NCI-H510A treated with DMSO at 0.1 percent for 48 hours (cell line): ENCODE results near the gene TMEM94.
A peak's percentile ranks its signal among the peaks of the same experiment; 100 is the strongest.
"Not testable (repeated sequence)": the region's sequence is repeated elsewhere in the genome, so short reads cannot be mapped to it uniquely, and the experiment has no call there.

Source experiments
- DNase-seq: peaks from one replicate; lab custom pipeline; 2025; lab: John Stamatoyannopoulos, UW

The TMEM94 gene

GRCh38 chr17:75445896-75446295, 10.5 kb upstream of the TMEM94 start:
- DNase-seq = not testable (repeated sequence)

- DNase-seq = no peak
These were observed 8.2 kb upstream of the TMEM94 start for GRCh38 chr17:75447951-75448856.

DNA sequence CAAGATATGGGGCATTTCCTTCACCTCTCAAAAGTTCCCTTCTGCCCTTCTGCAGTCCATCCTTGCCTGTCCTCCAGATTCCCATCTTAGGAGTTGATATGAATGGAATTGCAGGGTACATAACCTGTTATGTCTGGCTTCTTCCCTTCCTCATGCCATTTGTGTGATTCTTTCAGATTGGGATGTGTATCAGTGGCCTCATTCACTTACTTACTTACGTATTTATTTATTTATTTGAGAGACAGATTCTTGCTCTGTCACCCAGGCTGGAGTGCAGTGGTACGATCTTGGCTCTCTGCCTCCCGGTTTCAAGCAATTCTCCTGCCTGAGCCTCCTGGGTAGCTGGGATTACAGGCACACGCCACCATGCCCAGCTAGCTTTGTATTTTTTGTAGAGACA, 6.2 kb upstream of the TMEM94 start:
- no peak for DNase-seq

DNA sequence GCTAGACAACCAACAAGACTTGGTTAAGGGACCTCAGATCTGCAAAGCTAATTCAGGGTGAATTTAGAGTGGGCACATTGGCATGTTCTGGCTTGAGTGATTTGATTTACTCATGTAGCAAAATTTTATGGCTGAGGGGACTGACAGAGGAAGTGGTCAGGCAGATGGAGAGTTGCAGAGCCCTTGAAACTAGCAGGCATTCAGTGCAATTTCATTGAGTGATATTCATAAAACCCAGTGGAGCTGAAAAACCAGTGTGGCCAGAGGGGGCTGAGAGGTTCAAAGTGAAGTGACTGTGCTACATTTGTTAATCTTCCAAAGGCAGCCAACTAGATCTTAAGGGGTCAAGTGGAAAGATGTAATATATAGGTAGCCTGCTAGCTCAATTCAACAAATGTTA, 2.2 kb upstream of the TMEM94 start:
- DNase-seq = no peak

GRCh38 chr17:75454672-75455071, 1.8 kb upstream of the TMEM94 start:
- not testable (repeated sequence) for DNase-seq

DNA sequence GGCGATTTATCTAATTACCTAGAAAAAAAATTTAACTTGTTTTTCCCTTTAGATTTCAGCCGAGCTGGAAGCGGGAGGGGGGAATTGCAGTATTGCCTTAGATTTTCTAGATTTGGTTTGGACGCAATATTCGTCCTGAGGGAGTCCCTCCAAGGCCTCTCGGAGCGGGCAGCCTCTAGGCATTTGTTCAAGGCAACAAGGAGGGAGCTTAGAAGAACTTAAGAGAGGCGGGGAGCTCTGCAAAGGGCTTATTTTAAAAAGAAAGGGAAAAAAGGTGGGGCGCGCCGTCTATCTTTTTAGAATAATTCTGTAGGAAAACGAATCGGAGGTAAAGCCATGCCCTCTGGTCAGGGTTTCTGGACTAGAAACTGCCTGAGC, 407 bp upstream of the TMEM94 start:
- DNase-seq = no peak

- peak; percentile 43 for DNase-seq
These were observed 716 bp downstream of the TMEM94 start for GRCh38 chr17:75457047-75457654.

- DNase-seq = peak; percentile 18
These were observed 2.8 kb downstream of the TMEM94 start for GRCh38 chr17:75459246-75459589.

- DNase-seq = peak; percentile 27
These were observed 3.3 kb downstream of the TMEM94 start for GRCh38 chr17:75459590-75460267.

GRCh38 chr17:75460295-75460694, 3.9 kb downstream of the TMEM94 start:
- no peak for DNase-seq

- DNase-seq = no peak
These were observed 7.2 kb downstream of the TMEM94 start for GRCh38 chr17:75463603-75464002.

- no peak for DNase-seq
These were observed 8.6 kb downstream of the TMEM94 start for GRCh38 chr17:75465039-75465438.

DNA sequence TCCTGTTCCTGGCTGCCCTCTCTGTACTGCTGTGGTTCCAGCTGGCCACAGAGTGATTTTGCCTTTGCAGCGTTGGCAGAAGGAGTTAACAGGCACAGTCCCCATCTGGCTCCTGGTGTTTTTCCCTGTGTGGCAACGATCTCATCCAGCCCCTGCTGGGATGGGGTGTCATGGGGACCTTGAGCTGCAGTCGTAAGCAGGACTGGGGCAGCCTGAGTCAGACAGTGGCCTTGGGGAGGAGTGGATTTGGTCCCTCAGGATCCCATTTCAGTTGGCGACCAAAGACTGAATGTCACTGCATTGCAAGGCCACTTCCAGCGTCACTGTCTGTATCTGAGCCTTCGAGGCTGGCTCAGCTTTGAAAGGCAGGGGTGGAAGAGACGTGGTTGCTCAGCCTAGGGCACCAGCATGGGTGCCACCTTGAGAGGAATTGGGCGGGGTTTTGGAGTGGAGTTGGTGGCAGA, 11.9 kb downstream of the TMEM94 start:
- no peak for DNase-seq

DNA sequence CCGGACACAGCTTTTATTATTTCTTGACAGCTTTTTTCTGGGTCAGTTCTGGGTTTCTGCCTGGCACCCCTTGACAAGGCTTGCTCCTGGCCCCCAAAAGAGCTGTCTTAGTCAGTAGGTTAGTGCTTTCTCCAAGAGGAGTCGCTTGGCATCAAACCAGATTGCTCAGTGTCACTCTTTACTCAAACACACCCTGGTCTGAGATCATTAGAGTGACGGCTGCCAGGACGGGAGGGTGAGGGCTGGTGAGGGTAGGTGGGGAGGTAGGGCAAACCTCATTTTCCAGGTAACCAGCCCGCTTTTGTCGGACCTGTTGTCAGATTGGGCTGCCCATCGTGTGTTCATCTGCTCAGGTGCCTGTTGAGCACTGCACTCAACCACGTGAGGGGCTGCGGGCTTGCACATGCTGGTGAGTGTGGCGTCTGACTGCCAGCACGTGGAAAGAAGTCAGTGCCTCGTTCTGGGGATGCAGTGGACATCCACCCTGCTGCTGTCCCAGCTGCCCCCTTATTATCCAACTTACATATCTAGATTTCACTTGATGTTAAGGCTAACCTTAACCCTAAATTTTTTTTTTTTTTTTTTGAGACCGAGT, 12.4 kb downstream of the TMEM94 start:
- no peak for DNase-seq

GRCh38 chr17:75471207-75471606, 14.8 kb downstream of the TMEM94 start:
- no peak for DNase-seq

GRCh38 chr17:75472119-75472518, 15.7 kb downstream of the TMEM94 start:
- peak; percentile 74 for DNase-seq

DNA sequence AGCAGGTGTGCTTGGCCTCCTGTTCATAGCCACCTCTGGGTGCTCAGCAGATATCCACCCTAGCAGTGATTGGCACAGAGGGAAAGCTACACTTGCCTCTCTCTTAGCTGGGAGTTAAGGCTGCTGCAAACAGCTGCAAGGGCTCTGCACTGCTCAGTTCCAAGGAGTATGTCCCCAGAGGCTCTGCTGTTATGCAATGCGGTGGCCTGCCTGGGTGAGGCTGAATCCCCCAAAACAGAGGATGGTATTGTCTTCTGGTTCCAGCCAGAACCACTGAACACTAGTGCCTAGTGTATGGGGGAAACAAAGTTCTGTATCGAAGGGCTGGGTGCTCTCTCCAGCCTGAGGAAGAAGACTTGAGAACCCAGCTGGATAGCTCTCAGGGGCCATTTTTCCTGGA, 16.8 kb downstream of the TMEM94 start:
- DNase-seq = no peak

- no peak for DNase-seq
These were observed 18.3 kb downstream of the TMEM94 start for GRCh38 chr17:75474736-75475135.

DNA sequence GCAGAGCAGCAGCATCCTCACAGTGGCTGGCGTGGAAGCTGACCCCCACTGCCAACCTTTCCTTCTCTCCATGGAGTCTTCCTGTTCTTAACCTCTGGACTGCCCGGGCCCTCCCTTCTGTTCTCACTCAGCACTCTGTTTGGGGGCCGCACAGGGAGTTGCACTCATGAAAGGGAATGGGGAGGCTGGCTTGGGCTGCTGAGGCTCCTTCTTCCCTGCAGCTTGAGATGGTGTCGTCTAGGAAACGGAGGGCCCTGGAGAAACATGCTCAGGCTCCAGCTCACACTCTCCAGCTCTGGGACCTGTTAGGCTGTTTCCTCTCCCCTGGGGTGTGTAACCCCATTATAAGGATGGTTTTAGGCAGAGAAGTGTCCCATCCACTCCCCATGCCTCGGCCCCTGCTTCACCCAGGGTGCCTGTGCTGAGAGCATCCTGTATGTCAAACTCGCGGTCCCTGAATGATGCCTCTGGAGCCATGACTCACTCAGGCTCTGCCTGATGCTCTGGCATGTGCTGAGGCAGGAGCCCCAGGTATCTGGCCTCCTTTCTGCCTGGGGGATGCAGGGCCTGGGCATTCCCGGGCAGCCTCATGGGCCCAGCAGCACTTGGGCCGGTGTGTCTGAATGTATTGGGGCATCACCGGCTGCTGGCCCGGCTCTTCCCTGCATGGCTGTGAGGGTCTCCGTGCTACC, 18.9 kb downstream of the TMEM94 start:
- DNase-seq = no peak

- no peak for DNase-seq
These were observed 19.4 kb downstream of the TMEM94 start for GRCh38 chr17:75475851-75476250.

GRCh38 chr17:75476271-75476671, 19.8 kb downstream of the TMEM94 start:
- DNase-seq = no peak
